Body of pancreas (tissue), 4 donors: ENCODE results near the gene NUP214. TPM values are rescaled to one million over a fixed set of nuclear protein-coding genes. Genes with fewer than 3 reads are reported as not detected.

Experiments
- ATAC-seq: fragments of 150-250 bp; one replicate; pipeline ENCODE4 v1.9.1; 2016
- DNase-seq, 4 donors: peaks; one replicate each; pipeline ENCODE4 v3.0.0-alpha.2; 2019
- H3K27ac ChIP-seq, 4 donors: fragments of 200-600 bp; sonication (generic); 1 replicate in 3 of 4; 2 replicates in 1 of 4; pipeline versions ENCODE4 v1.5.1 to v1.6.1; 2016 to 2019; ENCODE audit warnings: mild to moderate bottlenecking in 1 of 4, mixed read lengths in 1 of 4, moderate library complexity in 1 of 4
- H3K27me3 ChIP-seq, 2 donors: fragments of 200-600 bp; sonication (generic); one replicate each; pipeline ENCODE4 v1.6.0; 2016; ENCODE audit warnings: mild to moderate bottlenecking in 1 of 2
- H3K36me3 ChIP-seq, 2 donors: fragments of 200-600 bp; sonication (generic); replicated peaks in 1 of 2; 2 replicates each; pipeline ENCODE4 v1.5.1; 2016; ENCODE audit warnings: low read depth in 2 of 2; ENCODE audit not compliant: insufficient read depth in 1 of 2
- H3K4me1 ChIP-seq: fragments of 200-600 bp; sonication (generic); one replicate; pipeline ENCODE4 v1.6.0; 2016
- H3K4me3 ChIP-seq, 2 donors: fragments of 200-600 bp; sonication (generic); 1 replicate in 1 of 2; 2 replicates in 1 of 2; pipeline ENCODE4 v1.5.1; 2016 to 2019
- H3K9me3 ChIP-seq, 3 donors: fragments of 200-600 bp; sonication (generic); 1 replicate in 2 of 3; 2 replicates in 1 of 3; pipeline ENCODE4 v1.5.1; 2016
- CTCF ChIP-seq, 7 experiments: fragments of 450-650 bp in 4 of 7; fragments of 200-600 bp in 3 of 7; sonication (generic) in 3 of 7; IDR thresholded peaks; one replicate each; pipeline ENCODE4 v1.5.1; 2016 to 2019; ENCODE audit warnings: antibody characterized with exemption in 7 of 7
- POLR2A ChIP-seq, 3 donors: fragments of 450-650 bp; IDR thresholded peaks; one replicate each; pipeline ENCODE4 v1.6.1; 2016; ENCODE audit warnings: antibody characterized with exemption in 3 of 3, mild to moderate bottlenecking in 2 of 3
- WGBS, 2 donors: methylation state at CpG; one replicate each; pipeline ENCODE4 v1.1.5; 2017; 5-methylcytosine and 5-hydroxymethylcytosine counted together
- intact Hi-C: fragments of 100-400 bp; cut with DNase I; formaldehyde crosslinking; loops from one replicate; pipeline ENCODE4 v1.15.1; 2023
- total RNA-seq, 2 donors: library from RNA; depleted of rRNA; stranded (reverse); fragments of >200 nt; gene quantifications; one replicate each; pipeline ENCODE4 v1.1.0, GENCODE V29; 2016

NUP214 gene
- total RNA-seq, 2 donors from 2014 or later = 24.7 to 29.6 TPM

GRCh38 chr9:131226226-131226625, 100.8 kb downstream of the NUP214 start:
- DNase-seq (no peak), ATAC-seq (no peak)
- H3K27ac ChIP-seq = no peak overlapping the region
- no peak for TF ChIP-seq CTCF (IDR thresholded peaks at IDR 0.05)
- H3K27me3 ChIP-seq = no peaks in the 10 kb centered on the region
- no peak overlapping the region for H3K4me3 ChIP-seq
- intact Hi-C loops = no loop called here
- H3K4me1 ChIP-seq = no peaks in the 10 kb centered on the region
- whole genome bisulfite sequencing, 2 donors = 84 to 86% methylated on average over 3 of the region's 3 CpGs
- H3K9me3 ChIP-seq = no peaks in the 10 kb centered on the region
- H3K36me3 ChIP-seq = peaks cover 0 to 3% of the 10 kb centered on the region in 2 donors

- H3K4me1 ChIP-seq = no peaks in the 10 kb centered on the region
- no peak overlapping the region for H3K27ac ChIP-seq
- no peaks in the 10 kb centered on the region for H3K27me3 ChIP-seq
- no peak for TF ChIP-seq POLR2A (IDR thresholded peaks at IDR 0.05)
- no peak for TF ChIP-seq CTCF (IDR thresholded peaks at IDR 0.05)
- intact Hi-C loops = no loop called here
- no peak overlapping the region for H3K4me3 ChIP-seq
- WGBS, 2 donors = 59 to 65% methylated on average over 9 of the region's 9 CpGs
- H3K9me3 ChIP-seq = no peaks in the 10 kb centered on the region
- peaks cover 7 to 13% of the 10 kb centered on the region in 2 donors for H3K36me3 ChIP-seq
- peak in 2 of 4 donors; percentile 31 to 33 for DNase-seq
- ATAC-seq = no peak
These were observed 101.9 kb downstream of the NUP214 start for GRCh38 chr9:131227112-131227958.

GRCh38 chr9:131227959-131228460, 102.6 kb downstream of the NUP214 start:
- DNase-seq = no peak
- Histone ChIP-seq H3K4me3 (no peak overlapping the region), H3K27ac (no peak overlapping the region), H3K27me3 (no peaks in the 10 kb centered on the region), H3K9me3 (no peaks in the 10 kb centered on the region), H3K4me1 (no peaks in the 10 kb centered on the region), H3K36me3 (peaks cover 7 to 13% of the 10 kb centered on the region in 2 donors)
- intact Hi-C loops = no loop called here
- ATAC-seq = no peak
- no peak for TF ChIP-seq POLR2A (IDR thresholded peaks at IDR 0.05)
- TF ChIP-seq CTCF (IDR thresholded peaks at IDR 0.05) = no peak
- WGBS, 2 donors = 63 to 86% methylated on average over 8 to 9 of the region's 9 CpGs

- no peaks in the 10 kb centered on the region for H3K9me3 ChIP-seq
- intact Hi-C loops = no loop called here
- H3K27me3 ChIP-seq = no peaks in the 10 kb centered on the region
- H3K4me1 ChIP-seq = no peaks in the 10 kb centered on the region
- ATAC-seq (no peak), DNase-seq (no peak)
- TF ChIP-seq POLR2A (IDR thresholded peaks at IDR 0.05) (no peak), CTCF (IDR thresholded peaks at IDR 0.05) (no peak)
- no peak overlapping the region for H3K4me3 ChIP-seq
- WGBS, 2 donors = 76 to 89% methylated on average over 8 of the region's 8 CpGs
- no peak overlapping the region for H3K27ac ChIP-seq
- peaks cover 7 to 21% of the 10 kb centered on the region in 2 donors for H3K36me3 ChIP-seq
These were observed 103.6 kb downstream of the NUP214 start for GRCh38 chr9:131228988-131229387.
